Peyer's patch (tissue), 4 donors: ENCODE measurements around the gene PLOD3.

Experiments used
- CTCF ChIP-seq, 6 experiments: fragments of 450-650 bp in 4 of 6; fragments of 200-600 bp in 2 of 6; sonication (generic) in 1 of 6; IDR thresholded peaks; one replicate each; pipeline ENCODE4 v1.5.1; 2017 to 2019; ENCODE audit warnings: antibody characterized with exemption in 6 of 6, mild to moderate bottlenecking in 3 of 6, moderate library complexity in 1 of 6
- POLR2A ChIP-seq, 2 donors: fragments of 450-650 bp; IDR thresholded peaks; one replicate each; pipeline ENCODE4 v1.5.1; 2017; ENCODE audit warnings: antibody characterized with exemption in 2 of 2, mild to moderate bottlenecking in 2 of 2, moderate library complexity in 2 of 2

- no peak for TF ChIP-seq CTCF (IDR thresholded peaks at IDR 0.05)
- TF ChIP-seq POLR2A (IDR thresholded peaks at IDR 0.05): no peak
Measured at GRCh38 chr7:101207459-101207858, 9.9 kb downstream of the PLOD3 start.
